ENCODE data around the gene TBC1D19. TPM values are rescaled to one million over a fixed set of nuclear protein-coding genes. Genes with fewer than 3 reads are reported as not detected.

Gene TBC1D19
- total RNA-seq, 1 experiment from 2014 or later, result 19.1 TPM

GRCh38 chr4:26753617-26754016 lies 169.7 kb downstream of the TBC1D19 start:
- BruUV-seq (replicated peaks), result no TSS peak
- TF ChIP-seq, protein P1, sequence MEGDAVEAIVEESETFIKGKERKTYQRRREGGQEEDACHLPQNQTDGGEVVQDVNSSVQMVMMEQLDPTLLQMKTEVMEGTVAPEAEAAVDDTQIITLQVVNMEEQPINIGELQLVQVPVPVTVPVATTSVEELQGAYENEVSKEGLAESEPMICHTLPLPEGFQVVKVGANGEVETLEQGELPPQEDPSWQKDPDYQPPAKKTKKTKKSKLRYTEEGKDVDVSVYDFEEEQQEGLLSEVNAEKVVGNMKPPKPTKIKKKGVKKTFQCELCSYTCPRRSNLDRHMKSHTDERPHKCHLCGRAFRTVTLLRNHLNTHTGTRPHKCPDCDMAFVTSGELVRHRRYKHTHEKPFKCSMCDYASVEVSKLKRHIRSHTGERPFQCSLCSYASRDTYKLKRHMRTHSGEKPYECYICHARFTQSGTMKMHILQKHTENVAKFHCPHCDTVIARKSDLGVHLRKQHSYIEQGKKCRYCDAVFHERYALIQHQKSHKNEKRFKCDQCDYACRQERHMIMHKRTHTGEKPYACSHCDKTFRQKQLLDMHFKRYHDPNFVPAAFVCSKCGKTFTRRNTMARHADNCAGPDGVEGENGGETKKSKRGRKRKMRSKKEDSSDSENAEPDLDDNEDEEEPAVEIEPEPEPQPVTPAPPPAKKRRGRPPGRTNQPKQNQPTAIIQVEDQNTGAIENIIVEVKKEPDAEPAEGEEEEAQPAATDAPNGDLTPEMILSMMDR (IDR thresholded peaks at IDR 0.05; ENCODE audit: insufficient read depth in 1 of 2, low read depth in 1 of 2, low read length in 1 of 2, severe bottlenecking in 1 of 2, unreplicated experiment in 1 of 2), result no peak
- H3K27ac Mint-ChIP-seq (ENCODE audit: unreplicated experiment), result no peak overlapping the region
- no peaks in the 10 kb centered on the region for H3K4me1 Mint-ChIP-seq (ENCODE audit: low read depth, unreplicated experiment)
- intact Hi-C loops (cut with micrococcal nuclease; ENCODE audit: unreplicated experiment), result no loop called here
- Histone ChIP-seq H3K27me3 (replicated peaks; ENCODE audit: control insufficient read depth, insufficient read depth, low read length) (no peaks in the 10 kb centered on the region), H3K4me1 (no peaks in the 10 kb centered on the region), H3K4me3 (ENCODE audit: low read depth, low read length) (no peak overlapping the region), H3K36me3 (ENCODE audit: control insufficient read depth, insufficient read depth, low read length) (no peaks in the 10 kb centered on the region), H3K9me3 (no peaks in the 10 kb centered on the region)
- ChIA-PET POLR2A (no interaction called here), CTCF (interaction anchor here (0.5 kb wide), 1 partner anchor 40 kb away, joined by 3 read pairs; no protein-coding TSS in a partner anchor)
- no peaks in the 10 kb centered on the region for H3K27me3 Mint-ChIP-seq (ENCODE audit: insufficient read depth, unreplicated experiment)
- no peak for DNase-seq
- no peaks in the 10 kb centered on the region for H3K9me3 Mint-ChIP-seq (ENCODE audit: unreplicated experiment)
- H3K36me3 Mint-ChIP-seq (ENCODE audit: insufficient read depth, unreplicated experiment), result peaks cover 8% of the 10 kb centered on the region
- no peak overlapping the region for H3K4me3 Mint-ChIP-seq (ENCODE audit: unreplicated experiment)

DNA sequence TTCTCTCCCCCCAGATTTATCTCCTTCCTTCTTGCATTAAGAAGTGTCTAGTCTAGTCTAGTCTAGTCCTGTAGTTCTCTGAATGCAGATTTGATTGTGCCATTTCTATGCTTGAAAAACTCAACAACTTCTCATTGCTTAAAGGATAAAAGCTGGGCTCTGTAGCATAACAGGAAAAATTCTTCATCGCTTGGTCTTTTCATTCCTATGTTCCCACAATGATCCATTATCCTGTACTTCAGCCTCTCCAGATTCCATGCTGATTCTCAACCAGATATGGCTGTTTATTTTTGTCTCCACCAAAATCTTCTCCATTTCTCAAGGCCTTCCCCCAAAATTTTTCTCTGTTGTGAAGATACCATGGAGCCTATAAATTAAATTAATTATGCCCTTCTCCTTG lies 173.9 kb downstream of the TBC1D19 start:
- H3K4me1 ChIP-seq, result 0 out of 2 replicates have a peak, but pooled peaks cover under 1% of the 10 kb centered on the region
- ChIA-PET CTCF (no interaction called here), POLR2A (no interaction called here)
- no peaks in the 10 kb centered on the region for H3K9me3 ChIP-seq
- intact Hi-C loops (cut with micrococcal nuclease; ENCODE audit: unreplicated experiment), result no loop called here
- no peaks in the 10 kb centered on the region for H3K27me3 ChIP-seq (replicated peaks; ENCODE audit: control insufficient read depth, insufficient read depth, low read length)
- Mint-ChIP-seq H3K4me3 (ENCODE audit: unreplicated experiment) (no peak overlapping the region), H3K4me1 (ENCODE audit: low read depth, unreplicated experiment) (no peaks in the 10 kb centered on the region), H3K27ac (ENCODE audit: unreplicated experiment) (no peak overlapping the region), H3K27me3 (ENCODE audit: insufficient read depth, unreplicated experiment) (no peaks in the 10 kb centered on the region), H3K36me3 (ENCODE audit: insufficient read depth, unreplicated experiment) (peaks cover 8% of the 10 kb centered on the region), H3K9me3 (ENCODE audit: unreplicated experiment) (no peaks in the 10 kb centered on the region)
- DNase-seq, result no peak
- TF ChIP-seq, protein P1 (IDR thresholded peaks at IDR 0.05; ENCODE audit: insufficient read depth in 1 of 2, low read depth in 1 of 2, low read length in 1 of 2, severe bottlenecking in 1 of 2, unreplicated experiment in 1 of 2), result no peak
- BruUV-seq (replicated peaks), result no TSS peak
- H3K36me3 ChIP-seq (ENCODE audit: control insufficient read depth, insufficient read depth, low read length), result no peaks in the 10 kb centered on the region
- no peak overlapping the region for H3K4me3 ChIP-seq (ENCODE audit: low read depth, low read length)

GRCh38 chr4:26758899-26759298 lies 175.0 kb downstream of the TBC1D19 start:
- H3K4me3 Mint-ChIP-seq (ENCODE audit: unreplicated experiment), result no peak overlapping the region
- peaks cover 8% of the 10 kb centered on the region for H3K36me3 Mint-ChIP-seq (ENCODE audit: insufficient read depth, unreplicated experiment)
- intact Hi-C loops (cut with micrococcal nuclease; ENCODE audit: unreplicated experiment), result no loop called here
- no peaks in the 10 kb centered on the region for H3K36me3 ChIP-seq (ENCODE audit: control insufficient read depth, insufficient read depth, low read length)
- 0 out of 2 replicates have a peak, but pooled peaks cover 4% of the 10 kb centered on the region for H3K4me1 ChIP-seq
- TF ChIP-seq, protein P1 (IDR thresholded peaks at IDR 0.05; ENCODE audit: insufficient read depth in 1 of 2, low read depth in 1 of 2, low read length in 1 of 2, severe bottlenecking in 1 of 2, unreplicated experiment in 1 of 2), result no peak
- H3K27ac Mint-ChIP-seq (ENCODE audit: unreplicated experiment), result no peak overlapping the region
- CTCF ChIA-PET, result no interaction called here
- H3K27me3 ChIP-seq (replicated peaks; ENCODE audit: control insufficient read depth, insufficient read depth, low read length), result no peaks in the 10 kb centered on the region
- DNase-seq, result no peak
- H3K27me3 Mint-ChIP-seq (ENCODE audit: insufficient read depth, unreplicated experiment), result no peaks in the 10 kb centered on the region
- no TSS peak for BruUV-seq (replicated peaks)
- no peaks in the 10 kb centered on the region for H3K9me3 ChIP-seq
- no peaks in the 10 kb centered on the region for H3K9me3 Mint-ChIP-seq (ENCODE audit: unreplicated experiment)
- POLR2A ChIA-PET, result no interaction called here
- H3K4me1 Mint-ChIP-seq (ENCODE audit: low read depth, unreplicated experiment), result no peaks in the 10 kb centered on the region
- H3K4me3 ChIP-seq (ENCODE audit: low read depth, low read length), result no peak overlapping the region

Measured in Caco-2 (cell line).